Measurements from ENCODE around the gene TMEM269. TPM values are rescaled to one million over a fixed set of nuclear protein-coding genes. Genes with fewer than 3 reads are reported as not detected.
"Not testable (repeated sequence)": the region's sequence is repeated elsewhere in the genome, so short reads cannot be mapped to it uniquely, and the experiment has no call there.

TMEM269 gene
- total RNA-seq, 1 donor from 2014 or later, result not detected

DNA sequence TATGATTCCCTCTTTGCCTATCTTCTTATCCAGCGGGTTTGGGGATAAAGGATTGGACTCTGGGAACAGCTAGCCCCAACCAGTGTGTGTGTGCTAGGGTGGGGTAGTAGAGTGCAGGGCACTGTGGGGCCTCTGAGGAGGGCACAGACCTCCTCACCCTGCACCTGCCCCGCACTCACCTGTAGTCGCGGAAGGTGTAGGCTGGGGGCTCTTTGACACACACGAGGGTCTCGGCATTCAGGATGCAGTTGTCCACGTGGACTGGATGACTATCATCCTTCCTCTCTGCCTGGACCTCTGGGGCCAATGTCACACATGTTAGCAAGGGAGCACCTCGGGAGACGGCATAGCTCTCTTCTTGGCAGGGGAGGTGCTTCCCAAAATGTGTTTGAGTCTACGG is 36.8 kb upstream of the TMEM269 start:
- DNase-seq, result no peak

DNA sequence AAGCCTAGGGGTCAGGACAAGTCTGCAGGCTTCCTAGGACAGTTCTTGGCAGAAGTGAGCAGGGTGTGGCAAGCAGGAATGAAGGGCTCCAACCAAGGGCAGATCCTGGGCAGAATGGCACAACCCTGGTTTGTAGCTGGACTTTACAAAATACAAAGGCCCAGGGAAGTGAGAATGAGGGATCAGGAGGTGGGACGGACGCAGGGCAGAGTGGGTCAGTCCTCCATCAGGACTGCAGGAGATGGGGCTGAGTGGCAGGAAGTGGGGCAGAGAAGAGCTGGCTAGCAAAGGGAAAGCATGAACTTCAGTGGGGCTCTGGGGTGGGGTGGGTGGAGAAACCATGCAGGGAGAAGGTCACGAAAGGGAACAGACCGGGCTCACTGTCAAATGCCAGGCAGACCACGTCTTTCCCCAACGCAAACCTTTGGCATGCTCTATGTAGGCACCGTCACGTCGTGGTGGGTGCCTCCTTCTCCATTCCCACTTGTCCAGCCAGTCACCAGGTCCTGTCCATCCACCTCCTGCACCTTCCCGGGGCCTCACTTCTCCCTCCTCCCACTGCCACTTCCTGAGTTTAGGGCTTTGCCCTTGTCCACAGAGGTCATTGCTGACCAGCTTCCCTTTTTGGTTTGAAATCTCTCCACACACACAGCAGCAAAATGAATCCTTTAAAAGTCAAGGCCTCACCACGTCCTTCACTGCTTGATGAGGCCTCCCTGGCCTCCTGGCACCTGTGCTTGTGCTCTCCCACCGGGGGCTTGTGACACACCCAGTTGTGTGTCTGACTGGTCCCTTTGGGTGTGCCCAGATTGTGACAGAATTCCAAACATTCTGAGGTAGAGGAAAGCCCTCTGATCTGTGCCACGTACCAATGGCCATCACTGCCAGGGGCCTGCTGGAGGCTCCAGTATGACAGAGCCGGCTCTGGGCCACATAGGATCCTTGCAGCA is 36.1 kb upstream of the TMEM269 start:
- no peak for DNase-seq

DNA sequence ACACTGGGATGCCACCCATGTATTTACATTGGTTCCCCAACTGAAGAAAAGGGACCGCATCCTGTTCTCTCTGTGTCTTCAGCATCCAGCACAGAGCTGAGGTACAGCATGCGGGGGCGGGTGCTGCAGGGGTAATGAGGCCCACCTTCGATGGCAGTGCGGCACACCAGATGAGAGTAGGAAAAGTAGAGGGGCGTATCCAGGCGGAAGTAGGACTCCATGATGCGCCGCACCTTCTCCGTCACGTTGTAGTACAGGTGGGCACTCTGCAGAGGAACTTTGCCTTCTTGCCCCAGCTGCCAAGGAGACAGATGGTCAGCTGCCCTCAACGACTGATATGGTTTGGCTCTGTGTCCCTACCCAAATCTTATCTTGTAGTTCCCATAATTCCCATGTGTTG is 34.8 kb upstream of the TMEM269 start:
- no peak for DNase-seq

DNA sequence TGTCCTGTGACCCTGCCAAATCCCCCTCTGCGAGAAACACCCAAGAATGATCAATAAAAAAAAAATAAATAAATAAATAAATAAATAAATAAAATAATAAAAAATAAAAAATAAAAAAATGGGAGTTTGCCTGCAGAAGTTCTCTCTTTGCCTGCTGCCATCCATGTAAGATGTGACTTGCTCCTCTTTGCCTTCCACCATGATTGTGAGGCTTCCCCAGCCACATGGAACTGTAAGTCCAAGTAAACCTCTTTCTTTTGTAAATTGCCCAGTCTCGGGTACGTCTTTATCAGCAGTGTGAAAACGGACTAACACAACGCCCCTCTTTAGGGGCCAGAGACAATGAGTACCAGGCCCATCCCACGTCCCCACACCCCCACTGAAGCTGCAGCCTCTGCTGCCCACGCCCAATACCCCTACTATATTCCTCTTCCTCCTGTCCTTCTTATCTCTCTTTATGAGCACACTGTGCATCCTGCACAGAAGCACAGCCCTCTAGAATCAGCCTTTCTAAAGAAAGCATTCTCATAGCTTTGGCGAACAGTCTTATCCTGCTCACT is 33.2 kb upstream of the TMEM269 start:
- not testable (repeated sequence) for DNase-seq

DNA sequence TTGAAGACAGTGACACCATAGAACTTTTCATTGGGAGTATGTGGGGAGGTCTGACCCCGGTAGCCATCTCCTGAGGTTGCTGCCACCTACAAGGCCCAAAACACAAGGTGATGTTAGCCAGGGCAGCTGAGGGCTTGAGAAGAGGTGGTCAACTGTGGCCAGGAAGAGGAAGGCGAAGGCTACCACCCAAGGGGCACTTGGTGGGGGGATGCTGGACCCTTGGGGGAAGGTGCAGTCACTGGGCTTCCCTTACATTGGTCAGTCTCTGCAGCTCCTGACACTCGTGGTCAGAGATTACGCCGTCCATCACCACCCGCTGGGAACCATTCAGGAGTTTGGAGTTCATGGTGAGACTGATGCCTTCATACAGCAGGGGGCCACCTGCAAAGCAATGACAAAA is 32.5 kb upstream of the TMEM269 start:
- DNase-seq, result no peak

DNA sequence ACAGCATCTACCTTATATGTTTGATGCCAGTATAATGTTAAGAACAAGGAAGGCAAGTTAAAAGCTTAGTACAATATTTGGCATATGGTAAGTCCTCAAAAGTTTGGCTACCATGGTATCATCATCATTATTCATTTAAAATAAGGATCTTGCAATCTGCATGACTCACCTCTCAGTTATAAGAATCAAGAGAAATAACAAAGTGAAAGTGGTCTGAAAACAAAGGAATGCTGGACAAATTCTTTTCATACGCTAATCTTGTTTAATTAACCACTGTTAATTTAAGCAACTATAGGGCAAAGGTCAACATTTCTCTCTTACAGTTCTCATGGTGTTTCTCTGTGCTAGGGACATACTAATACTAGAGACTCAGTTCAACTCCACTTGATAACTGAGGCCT is 31.7 kb upstream of the TMEM269 start:
- DNase-seq, result no peak

DNA sequence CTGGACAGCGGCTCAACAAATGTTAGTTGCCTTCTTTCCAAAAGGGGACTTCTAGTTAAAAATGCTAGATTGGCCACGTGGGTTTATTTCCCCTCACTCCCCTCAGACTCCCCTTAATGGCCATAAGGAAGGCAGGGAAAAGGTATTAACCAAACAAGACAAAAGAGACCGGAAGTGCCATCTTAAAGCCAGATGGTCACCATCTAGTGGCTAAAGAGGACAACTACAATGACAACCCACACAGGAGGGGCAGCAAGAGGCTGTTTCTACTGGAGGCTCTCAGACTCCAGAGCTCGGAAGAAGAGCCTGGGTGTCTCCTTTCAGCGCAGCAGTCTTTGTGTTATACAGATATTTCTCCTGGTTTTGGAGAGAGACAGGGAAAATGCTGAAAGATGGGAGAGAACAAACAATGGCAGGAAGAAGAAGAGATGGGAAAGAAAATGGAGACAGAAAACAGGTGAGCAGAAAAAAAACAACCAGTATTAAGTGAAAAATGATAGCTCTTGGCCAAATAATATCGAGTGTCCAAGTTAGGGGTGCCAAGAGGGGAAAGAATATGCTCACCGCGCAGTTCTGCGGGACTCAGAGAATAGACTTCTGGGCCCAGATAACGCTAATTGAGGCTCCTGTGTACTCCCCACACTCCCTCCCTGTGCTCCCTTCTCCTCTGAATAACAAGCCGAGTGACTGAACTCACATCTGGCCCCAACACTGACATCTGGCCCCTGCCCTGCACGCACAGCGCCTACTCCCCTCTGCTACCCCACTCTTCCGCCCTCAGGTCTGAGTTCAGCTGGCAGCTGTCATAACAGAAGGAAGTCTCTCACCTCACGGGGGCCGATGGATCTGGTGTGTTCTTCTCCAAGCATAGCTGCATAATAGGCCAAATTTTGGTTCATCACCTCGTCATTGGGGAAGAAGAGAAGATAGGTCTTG is 27.6 kb upstream of the TMEM269 start:
- peak; percentile 69 for DNase-seq

DNA sequence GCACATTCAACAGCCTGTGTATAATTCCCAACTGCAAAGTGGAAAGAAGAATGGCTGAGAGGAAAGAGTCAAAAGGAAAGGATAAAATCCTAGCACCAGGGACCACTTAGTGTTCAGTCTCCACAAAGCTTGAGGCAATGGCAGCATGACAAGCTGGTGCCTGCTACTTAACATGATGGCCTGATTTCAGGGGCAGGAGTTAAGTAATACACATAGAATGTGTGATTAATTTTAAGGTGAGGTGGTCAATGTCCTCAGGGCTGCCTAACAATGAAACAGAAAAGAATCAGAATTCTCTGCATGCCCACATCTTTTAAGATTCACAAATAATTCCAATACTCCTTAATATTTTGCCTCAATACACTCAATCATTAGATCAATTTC is 26.9 kb upstream of the TMEM269 start:
- no peak for DNase-seq

DNA sequence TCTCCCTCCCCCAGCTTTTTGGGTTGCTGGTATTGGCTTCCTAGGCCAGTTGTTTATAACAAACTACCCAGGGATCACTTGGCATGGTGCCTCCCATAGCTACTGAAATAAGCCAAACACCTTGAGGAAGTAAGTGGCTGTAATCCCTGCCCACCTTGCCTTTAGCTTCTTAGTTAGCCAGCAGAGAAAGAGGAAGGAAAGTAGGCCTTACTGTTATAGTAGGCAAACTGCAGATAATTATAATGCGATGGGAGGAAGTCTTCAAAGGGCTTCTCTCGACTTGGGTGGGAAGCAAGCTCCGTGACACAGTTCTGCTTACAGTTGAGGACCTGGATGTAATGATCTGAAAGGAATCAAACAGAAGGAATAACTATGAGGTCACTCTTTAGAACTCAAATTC is 26.1 kb upstream of the TMEM269 start:
- DNase-seq, result no peak

DNA sequence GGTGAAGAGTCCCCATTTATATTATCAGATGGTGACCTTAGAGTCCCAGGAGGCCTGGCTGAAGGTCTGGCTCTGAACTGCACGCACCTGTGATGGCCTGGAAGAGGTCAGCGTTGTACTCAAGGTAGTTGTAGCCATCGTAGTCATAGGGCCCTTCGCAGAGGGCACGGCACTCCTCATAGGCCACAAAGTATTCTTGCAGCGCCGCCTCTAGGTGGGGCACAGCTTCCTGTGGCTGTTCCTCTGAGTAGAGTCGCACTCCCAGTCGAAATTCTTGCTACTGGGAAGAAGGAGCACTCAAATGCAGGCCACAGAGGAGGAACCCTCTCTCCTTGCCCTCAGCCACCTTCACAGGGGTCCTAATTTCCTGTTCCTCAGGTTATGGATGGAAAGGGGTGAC is 25.7 kb upstream of the TMEM269 start:
- DNase-seq, result no peak

DNA sequence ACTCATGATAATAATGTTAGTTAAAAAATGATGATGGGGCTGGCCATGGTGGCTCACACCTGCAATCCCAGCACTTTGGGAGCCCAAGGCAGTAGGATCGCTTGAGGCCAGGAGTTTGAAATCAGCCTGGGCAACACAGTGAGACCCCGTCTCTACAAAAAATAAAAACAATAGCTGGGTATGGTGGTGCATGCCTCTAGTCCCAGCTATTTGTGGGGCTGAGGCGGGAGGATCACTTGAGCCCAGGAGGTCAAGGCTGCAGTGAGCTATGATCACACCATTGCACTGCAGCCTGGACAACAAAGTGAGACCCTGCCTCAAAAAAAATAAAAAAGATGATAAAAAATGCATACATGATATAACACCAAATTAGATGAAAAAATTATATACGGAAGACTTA is 23.2 kb upstream of the TMEM269 start:
- DNase-seq, result no peak

DNA sequence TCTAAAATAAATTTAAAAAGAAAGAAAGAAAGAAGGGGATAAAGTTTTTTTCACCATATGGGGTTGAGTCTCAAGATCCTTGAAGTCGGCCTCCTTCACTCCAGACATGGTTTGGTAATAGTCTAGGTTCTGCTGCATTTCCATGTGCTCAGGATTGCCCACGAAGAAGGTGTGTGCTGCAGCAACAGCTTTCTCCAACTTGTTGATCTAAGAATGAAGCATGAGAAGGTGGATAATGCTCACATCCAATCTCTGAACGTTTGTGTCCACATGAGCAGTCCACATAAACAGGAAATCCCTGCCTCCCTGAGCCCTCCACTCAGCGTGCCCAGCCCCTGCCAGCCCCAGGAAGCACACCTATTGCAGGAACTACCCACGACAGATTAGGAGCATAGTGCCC is 22.5 kb upstream of the TMEM269 start:
- no peak for DNase-seq

DNA sequence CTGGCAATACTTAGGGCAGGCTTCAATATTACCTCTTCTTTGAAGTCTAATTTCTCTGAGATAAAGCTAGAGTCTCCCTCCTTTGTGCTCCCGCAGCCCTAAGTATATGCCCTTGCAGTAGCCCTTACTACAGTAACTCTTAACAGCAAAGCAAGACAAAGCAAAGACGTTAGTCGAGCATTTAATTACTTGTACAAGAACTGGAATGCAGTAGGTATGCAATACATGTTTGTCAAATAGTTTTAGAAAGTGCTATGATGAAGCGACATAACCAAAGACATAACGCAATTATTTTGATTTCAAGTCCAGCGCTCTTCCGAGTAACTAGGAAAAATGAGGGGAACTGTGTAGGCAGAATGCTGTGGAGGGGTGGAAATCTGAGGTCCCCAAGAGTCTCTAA is 19.5 kb upstream of the TMEM269 start:
- no peak for DNase-seq

DNA sequence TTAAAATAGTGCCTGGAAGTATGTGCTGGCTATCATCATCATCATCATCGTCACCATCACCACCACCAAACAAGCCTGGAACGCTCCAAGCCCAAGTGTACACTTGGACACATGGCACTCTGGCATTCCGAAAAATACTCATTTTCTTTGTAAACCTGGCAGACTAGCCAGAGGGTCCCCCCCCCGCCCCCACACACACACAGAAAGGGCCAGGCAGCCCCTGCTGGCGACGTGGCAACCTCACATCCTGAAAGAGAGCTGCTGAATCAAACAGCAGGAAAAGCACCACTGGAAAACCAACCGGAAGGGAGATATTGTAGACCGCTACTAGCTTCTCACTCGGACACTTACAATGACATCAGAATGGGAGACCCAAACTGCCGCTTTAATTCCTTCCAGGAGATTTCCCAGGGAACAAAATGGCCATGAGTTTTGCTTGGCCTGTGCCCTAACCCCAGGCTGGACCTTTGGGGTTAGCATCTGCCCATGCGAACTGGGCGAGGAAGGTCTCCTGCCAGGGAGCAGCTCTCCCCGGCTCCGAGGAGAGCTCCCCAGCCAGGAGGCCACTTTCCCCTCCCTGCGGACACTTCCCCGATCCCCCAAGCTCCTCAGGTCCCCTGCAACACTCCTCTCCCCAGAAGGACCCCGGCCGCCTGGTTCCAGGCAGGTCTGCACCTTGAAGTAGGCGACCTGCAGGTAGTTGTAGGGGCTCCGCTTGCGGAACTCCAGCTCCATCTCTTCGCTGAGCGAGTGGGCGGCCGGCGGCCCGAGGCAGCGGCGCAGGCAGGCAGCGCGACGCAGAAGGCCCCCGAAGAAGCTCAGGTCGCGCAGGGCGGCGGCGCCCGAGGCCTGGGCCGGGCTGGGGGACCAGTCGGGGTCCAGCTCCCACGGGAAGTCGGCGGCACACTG is 18.7 kb upstream of the TMEM269 start:
- peak; percentile 83 for DNase-seq

DNA sequence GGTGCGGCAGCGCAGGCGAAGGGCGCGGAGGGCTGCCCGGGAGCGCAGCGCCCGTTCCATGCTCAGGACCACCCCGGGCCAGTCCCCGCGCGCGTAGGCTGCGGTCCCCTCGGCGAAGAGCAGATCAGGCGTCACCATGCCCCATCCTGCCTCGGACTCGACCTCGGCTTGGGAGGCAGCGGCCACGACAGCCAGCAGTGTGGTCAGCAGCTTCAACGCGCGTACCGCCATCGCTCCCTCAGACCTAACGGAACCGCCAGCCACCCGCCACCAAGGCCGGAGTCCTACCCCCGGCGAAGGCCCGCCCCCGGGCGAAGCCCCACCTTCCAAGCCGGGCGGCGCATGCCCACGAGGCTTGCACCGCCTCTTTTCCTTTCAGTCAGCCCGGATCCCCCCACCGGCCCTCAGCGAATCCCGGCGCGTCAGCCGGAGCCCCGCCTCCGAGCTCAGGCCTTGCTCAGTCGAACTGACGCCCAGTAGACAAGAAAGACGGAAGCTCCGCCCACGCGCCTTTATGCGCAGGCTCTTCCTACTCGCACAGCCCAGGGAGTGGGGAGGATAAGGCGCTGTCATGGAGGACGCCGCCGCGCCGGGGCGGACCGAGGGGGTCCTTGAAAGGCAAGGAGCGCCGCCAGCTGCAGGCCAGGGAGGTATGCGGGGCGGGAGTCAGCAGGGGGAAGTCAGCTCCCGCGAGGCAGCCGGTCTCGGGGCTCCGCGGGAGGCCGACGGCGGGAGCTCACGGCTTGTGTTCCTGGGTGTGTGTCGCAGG is 17.9 kb upstream of the TMEM269 start, which contains the start of the genes C1orf50 and P3H1:
C1orf50 (plus strand) TSS at position 509 of the 769 bp plus-strand sequence; CDS start at position 572, 63 bp downstream.
P3H1 (minus strand) TSS at position 288 of the 769 bp plus-strand sequence; CDS start at position 231, 57 bp downstream.
- DNase-seq, result peak; percentile 100

DNA sequence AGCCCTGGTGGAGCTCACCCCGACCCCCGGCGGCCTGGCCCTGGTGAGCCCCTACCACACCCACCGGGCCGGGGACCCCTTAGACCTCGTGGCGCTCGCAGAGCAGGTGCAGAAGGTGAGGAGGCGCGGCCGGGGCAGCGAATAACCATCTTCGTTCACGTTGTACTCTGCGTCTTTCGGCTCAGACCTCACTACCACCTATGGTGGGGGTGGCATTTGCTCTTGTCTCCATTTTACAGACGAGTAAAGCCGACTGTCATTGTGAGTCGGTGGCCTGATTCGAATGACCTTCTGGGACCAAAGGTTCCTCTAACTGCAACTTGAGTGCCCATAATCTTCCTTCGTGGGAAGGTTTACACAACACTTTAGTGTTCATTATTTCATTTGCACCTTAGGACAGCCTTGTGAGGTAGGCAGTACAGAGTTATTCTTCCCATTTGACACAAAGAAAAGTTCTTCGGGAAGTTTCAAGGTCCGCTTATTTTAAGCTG is 17.2 kb upstream of the TMEM269 start:
- DNase-seq, result no peak

DNA sequence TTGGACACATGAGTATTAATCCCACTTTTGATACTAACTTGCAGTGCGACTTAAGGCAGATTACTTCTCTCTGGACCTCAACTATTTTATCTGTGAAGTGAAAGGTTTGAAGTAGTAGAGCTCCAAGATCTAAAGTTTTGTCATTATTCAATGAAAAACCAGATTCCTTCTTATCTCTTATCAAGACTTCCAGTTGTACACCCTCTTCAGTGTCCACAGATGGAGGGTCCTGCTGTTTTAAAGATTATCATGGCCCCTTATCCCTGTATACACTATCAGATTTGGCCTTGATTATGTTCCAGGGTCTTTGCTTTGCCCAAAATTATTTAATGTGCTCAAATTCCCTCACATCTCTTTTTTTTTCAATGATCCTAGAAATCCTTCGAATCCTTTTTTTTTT is 16.6 kb upstream of the TMEM269 start:
- no peak for DNase-seq

DNA sequence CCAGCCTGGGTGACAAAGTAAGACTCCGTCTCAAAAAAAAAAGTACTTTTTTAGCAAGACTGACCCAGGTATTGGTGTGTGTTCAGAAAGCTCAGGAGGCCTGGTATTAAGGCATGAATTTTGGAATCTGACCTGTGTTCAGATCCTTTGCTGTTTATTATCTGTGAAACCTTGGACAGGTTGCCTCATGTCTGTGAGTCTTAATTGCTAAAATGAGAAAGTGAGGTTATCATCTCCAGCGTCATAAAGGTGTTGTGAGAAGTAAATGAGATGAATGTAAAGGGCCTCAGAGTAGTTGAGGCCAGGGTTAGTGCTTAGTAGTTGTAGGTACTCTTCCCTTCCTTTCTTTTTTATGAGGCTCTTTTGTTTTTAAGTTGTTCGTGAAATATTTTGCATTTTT is 15.0 kb upstream of the TMEM269 start:
- DNase-seq, result no peak

DNA sequence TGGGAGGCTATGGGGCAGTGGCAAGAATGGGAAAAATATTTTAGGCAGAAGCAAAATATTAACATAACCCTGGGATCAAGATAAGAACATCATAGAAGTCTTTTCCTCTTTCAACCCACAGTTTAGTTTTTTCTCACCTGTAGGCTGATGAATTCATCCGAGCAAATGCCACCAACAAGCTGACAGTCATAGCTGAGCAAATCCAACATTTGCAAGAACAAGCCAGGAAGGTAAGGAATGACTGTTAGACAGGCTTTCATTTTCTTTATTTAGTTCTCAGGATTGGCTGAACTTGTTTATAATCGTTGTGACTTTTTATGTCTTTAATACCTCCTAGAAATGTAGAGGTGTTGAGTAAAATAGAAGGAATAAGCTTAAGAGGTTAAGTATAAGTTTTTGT is 11.4 kb upstream of the TMEM269 start:
- no peak for DNase-seq

DNA sequence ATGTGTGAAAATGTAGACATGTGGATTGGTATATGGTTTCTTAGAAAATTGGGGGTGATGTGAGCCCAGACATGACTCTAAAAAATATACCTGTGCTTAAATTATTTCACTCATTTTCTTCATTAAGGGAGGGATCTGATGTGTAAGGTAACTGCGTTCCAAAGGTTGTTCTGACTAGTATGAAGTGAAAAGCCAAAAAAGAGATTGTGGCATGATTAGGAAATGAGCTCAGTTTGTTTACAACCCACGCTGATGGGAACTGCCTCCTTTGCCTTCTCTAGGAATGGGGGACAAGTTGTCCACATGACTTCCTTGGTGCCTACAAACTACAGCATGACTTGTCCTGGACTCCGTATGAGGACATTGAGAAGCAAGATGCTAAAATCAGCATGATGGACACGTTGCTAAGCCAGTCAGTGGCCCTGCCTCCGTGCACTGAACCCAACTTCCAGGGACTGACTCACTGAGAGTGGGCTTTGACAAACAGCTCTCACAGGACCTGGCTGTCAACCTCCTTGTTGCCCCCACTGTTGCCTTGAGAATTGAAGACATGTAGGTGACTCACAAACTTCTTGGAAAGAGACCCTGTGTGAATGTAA is 9.8 kb upstream of the TMEM269 start:
- DNase-seq, result no peak
